NCI-H446 treated with DMSO at 0.1 percent for 48 hours (cell line): ENCODE results near the gene USE1.

ENCODE experiments used
- DNase-seq: peaks from one replicate; lab custom pipeline; 2025; lab: John Stamatoyannopoulos, UW

USE1 gene

GRCh38 chr19:17235971-17236777, 21.0 kb downstream of the USE1 start:
- DNase-seq = no peak

- no peak for DNase-seq
Observed at GRCh38 chr19:17236811-17237543, 21.8 kb downstream of the USE1 start.

- DNase-seq = no peak
Observed at GRCh38 chr19:17237747-17238706, 22.9 kb downstream of the USE1 start.

DNA sequence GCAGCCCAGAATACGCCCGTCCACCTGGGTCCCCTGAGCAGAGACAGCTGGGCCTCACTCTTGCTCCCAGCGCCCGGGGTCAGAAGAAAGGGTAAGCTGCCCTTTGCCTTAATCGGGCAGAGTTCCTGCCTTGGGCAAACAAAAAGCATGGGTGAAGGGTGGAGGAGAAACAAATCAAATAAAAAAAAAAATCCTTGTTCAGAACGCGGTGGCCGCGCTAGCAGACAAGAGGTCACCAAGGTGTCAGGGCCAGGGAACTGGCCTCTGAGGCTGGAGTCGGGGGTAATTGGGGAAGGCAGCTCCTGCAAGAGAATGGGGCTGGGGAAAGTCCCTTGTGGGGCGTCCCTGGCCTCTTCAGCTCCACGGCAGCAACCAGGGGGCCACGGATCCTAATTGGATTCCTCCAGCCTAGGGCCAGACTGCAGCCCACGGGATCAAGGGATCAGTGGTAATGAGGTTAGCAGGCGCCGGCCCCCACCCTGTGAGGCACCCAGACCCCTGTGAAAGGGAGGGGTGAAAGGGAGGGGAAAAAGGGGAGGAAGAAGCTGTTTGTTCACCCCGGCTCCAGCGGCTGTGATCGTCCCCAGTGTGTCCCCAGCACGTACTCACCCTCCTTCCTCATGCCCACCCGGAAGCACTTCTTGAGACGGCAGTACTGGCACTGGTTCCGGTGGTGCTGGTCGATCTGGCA, 25.1 kb downstream of the USE1 start:
- no peak for DNase-seq

DNA sequence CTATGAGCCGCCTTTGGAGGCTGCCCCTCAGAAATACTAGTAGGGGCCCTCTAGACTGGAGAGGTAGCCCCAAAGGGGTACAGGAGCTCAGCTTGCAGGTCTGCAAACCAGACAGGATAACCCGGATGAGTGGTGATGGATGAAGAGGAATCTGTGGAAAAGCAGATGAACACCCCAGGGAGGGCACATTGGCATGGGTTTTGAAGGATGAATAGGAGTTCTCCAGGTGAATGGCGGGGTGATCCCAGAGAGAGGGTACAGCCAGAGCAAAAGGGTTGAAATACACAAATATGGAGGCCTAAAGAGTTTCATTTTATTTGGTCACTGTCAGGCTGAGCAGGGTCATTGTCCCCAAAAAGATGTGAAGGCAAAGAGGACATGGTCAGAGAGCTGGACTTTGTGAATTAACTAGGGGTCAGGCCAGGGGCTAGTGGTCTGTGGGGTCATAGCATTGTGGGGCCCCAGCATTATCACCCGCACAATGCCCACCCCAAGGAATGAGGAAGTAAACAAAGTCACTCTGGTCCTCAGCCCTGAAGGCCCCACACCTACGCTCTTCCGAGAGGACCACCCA, 25.8 kb downstream of the USE1 start:
- no peak for DNase-seq

- DNase-seq = no peak
Observed at GRCh38 chr19:17242431-17243208, 27.5 kb downstream of the USE1 start.

GRCh38 chr19:17243211-17243829, 28.2 kb downstream of the USE1 start:
- no peak for DNase-seq

DNA sequence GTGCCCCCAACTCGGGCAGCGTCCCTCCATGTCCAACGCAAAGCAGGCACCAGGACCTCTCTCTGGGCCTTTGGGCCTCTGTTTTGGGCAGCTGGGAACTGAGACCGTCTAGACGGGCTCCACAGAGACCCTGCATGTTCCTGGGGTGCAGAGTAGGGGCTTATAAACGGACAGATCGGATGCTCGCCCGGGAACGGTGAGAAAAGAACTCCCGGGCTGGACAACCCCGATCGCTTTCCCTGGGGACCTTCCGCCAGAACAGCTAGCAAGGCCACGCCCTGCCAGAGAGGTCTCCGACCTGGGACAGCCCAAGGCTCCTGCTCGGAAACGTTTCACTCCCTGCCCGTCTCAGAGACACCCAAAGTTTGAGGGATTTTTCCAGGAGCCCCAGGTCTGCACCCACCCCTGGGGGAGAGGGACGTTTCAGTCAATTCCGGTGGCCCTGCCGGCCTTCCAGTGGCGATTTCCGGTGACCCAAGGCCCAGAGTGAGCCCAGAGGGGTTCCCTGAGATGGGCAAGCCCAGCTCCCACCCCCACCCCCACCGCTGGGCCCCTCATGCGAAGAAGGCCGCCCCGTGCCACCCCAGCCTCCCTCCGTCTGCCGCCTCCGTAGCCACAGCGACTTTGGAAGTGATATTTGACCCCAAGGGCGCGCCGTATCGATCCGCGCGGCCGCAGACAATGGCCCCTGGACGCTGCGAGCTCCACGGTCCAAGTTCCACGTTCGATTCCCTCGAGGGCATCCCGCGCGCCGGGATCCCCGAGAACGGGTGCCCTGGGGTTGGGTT, 28.9 kb downstream of the USE1 start:
- no peak for DNase-seq

DNA sequence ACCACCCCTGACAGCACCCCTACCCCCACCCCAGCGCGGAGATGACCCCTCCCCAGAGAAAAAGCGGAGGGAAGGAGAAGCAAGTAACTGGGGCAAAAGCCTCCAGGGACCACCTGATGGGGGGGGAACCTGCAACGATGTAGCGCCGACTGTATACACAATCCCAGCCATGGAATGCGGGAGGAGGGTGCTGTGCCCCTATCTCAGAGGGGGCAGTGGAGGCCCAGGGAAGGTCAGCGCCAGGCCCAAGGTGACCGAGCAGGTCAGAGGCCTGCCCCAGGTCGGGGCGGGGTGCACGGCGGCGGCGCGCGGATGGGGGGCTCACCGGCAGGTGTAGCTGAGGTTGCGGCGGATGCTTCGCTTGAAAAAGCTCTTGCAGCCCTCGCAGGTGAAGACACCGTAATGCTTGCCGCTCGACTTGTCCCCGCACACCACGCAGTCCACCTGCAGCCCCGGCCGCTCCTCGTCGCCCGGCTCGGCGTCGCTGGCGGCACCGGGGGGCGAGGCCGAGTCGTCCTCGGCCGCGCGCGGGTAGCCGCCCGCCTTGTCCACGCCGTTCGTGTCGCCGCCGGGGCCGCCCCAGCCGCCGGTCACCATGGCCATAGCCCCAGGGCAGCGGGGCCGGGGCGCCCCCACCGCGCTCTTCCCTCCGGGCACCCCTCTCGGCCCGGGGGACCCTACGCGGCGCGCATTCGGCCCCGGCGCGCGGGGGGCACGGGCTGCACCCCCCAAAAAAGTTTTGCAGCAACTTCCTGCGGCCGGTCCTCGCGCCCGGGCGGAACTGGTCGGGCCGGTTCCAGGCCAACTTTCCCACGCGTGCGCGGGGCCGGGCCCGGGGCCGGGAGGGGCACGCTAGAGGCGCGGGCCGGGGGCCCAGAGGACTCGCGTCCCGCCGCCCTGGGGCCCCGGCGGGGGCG, 29.7 kb downstream of the USE1 start:
- DNase-seq = no peak

DNA sequence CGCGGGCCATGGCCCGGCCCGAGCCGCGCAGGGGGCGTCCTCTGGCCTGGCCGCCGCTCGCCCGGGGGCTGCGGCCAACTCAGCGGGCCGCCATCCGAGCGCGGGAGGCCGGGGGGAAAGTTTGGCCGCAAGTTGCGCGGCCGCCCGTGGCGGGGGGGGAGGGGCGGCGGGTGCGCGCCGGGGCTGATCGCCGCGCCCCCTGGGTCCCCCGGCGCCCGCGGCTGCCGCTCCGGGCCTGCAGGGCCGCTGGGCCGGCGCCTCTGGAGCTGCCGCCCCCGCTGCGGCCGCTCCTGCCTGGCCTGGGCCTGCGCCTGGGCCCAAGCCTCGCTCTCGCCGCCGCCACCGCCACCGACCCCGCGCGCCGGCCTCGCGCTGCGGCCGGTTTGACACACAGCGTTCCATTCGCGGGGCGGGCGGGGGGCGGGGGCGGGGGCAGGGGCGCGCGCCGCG, 30.4 kb downstream of the USE1 start, which contains the start of gene NR2F6:
TSS of gene NR2F6 (minus strand) at position 385 of the 450 bp plus-strand sequence. CDS start 699 bp downstream, outside the sequence.
- DNase-seq = no peak

DNA sequence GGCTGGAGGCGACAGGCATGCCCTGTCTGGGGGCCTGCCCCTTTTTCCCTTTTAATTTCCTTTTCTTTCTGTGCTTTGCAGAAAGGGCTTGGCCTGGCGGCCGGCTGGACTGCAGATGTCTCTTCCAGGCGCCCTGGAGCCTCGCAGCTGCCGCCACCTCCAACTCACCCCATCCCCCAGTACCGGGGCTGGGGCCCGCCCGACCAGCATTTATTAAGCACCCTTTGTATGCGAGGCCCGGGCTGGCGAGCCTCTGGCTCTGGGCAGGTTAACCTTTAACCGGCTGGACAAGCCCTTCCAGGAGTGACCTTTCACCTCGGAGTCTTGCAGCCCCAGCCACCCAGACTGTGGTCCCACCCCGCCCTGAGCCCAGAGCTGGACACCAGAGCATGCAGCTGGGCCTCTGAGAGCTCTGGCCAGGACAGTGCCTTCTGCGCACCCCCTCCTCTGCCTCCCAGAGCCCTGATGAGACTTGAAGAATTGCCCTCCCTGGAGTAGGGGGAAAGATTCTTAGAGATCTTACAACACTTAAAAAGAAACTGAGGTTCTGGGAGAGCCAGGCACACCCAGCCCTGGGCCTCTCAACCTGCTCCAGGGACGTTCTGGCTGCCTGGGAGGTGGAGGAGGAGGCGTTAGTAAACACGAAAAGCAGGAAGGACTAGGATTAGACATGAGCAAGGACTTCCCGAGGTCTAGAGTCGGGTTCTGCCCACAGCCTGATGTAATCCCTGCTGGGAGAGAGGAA, 31.7 kb downstream of the USE1 start:
- DNase-seq = no peak

DNA sequence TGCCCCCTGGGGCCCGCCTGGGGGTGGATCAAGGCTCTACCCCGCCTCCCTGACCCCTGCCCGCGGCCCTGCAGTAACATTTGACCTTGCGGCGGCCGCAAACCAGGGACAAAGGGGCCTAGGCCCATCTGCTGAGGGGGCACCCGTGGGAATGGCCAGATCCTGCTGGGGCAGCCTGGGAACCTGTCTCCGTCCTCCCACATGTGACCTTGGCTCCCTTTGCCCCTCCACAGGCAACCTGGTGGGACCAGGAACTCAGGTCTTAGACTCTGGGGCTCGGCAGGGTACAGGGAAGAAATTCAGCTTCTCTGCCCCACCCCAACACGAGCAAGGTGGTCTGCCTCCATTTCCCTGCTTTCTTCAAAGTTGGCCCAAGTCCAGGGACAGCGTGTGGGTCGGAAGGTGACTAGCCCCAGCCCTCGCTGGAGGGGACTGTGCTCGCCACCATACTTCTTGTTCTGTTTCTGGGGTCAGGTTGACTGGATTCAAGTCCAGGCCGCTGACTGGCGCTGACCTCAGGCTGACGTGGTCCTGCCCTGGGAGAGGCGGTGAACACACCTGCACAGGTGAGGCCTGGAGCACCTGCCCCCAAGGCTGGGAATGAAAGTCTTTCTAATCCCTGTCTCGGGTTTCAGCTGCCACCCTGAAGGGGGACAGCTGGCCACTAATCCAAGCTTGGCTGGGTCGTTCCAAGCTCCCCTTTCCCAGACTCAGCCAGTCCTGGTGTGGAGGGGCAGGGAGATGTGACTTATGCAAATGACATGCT, 33.0 kb downstream of the USE1 start:
- DNase-seq = no peak

DNA sequence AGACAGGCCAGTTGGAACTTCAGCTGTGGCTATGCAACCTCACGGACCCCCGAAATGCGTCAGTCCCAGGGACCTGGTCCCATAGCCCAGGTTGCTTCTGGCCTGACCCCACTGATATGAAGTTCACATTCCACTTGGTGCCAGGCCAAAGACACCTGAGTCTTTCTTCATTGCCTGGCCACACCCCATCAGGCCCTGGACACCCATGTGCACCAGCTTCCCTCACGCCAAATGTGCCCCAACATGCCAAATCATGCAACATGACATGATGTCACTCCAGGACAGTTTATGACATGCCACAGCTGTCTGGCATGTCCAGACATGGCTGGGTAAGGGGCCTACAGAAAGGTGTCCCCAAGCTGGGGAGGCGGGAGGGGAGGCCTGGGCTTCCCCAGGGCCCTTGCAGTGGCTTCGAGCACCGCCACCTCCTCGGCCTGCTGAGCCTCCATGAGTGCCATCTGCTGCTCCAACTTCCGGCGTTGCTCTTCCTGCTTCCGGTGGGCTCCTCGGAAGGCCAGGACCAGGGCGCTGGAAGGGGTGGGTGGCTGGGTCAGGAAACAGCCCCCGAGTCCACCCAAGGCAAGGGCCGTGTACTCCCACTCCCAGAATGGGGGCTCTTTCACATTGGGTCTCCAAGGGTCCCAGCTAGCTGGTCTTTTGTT, 34.9 kb downstream of the USE1 start:
- no peak for DNase-seq

- no peak for DNase-seq
Observed at GRCh38 chr19:17254636-17255035, 39.5 kb downstream of the USE1 start.

- no peak for DNase-seq
Observed at GRCh38 chr19:17255150-17255621, 40.0 kb downstream of the USE1 start.

GRCh38 chr19:17256130-17256529, 41.0 kb downstream of the USE1 start:
- DNase-seq = no peak
